Activated CD8-positive, alpha-beta T cell treated with anti-CD3 and anti-CD28 coated beads for 36 hours (primary cell): Measurements from ENCODE around the gene MFNG. TPM values are rescaled to one million over a fixed set of nuclear protein-coding genes. Genes with fewer than 3 reads are reported as not detected.

Experiments used
- ATAC-seq: fragments of 200-7000 bp; cut with Tn5 transposase; one replicate; pipeline ENCODE4 v1.10.0; 2021; ENCODE audit warnings: mild to moderate bottlenecking, moderate library complexity
- CTCF ChIA-PET: fragments of 350-600 bp; sonication (Branson Sonifier 250); formaldehyde crosslinking; loops from one replicate; lab custom pipeline; 2021; ENCODE audit warnings: antibody characterized with exemption; lab: Charles Lee
- POLR2A ChIA-PET: fragments of 350-600 bp; sonication (Branson Sonifier 250); formaldehyde crosslinking; loops from one replicate; lab custom pipeline; 2021; ENCODE audit warnings: antibody characterized with exemption; lab: Charles Lee
- DNase-seq: peaks from one replicate; pipeline ENCODE4 v3.0.0-alpha.2; 2020
- H3K27ac Mint-ChIP-seq: one replicate; pipeline ENCODE4 v1.8.0; 2021; ENCODE audit warnings: mild to moderate bottlenecking, mixed read lengths
- H3K27me3 Mint-ChIP-seq: one replicate; pipeline ENCODE4 v1.8.0; 2021; ENCODE audit warnings: mixed read lengths
- H3K36me3 Mint-ChIP-seq: one replicate; pipeline ENCODE4 v1.8.0; 2021; ENCODE audit warnings: low read depth, mixed read lengths
- H3K4me1 Mint-ChIP-seq: one replicate; pipeline ENCODE4 v1.8.0; 2021; ENCODE audit warnings: low read depth, mixed read lengths
- H3K4me3 Mint-ChIP-seq: one replicate; pipeline ENCODE4 v1.8.0; 2021; ENCODE audit warnings: mild to moderate bottlenecking, moderate library complexity, mixed read lengths
- H3K9me3 Mint-ChIP-seq: one replicate; pipeline ENCODE4 v1.8.0; 2021; ENCODE audit warnings: mixed read lengths
- CTCF ChIP-seq: fragments of 200-600 bp; IDR thresholded peaks from one replicate; pipeline ENCODE4 v1.8.0; 2022; ENCODE audit warnings: antibody characterized with exemption, mild to moderate bottlenecking
- intact Hi-C: fragments of 100-400 bp; cut with micrococcal nuclease; formaldehyde crosslinking; loops from one replicate; pipeline ENCODE4 v1.10.0; 2022
- total RNA-seq, 2 experiments: library from RNA; stranded (reverse); gene quantifications; one replicate each; pipeline ENCODE4 v1.2.3, GENCODE V29; 2021

MFNG gene
- total RNA-seq, 2 experiments from 2014 or later = 155 to 160 TPM

GRCh38 chr22:37497062-37497599, 10.9 kb upstream of the MFNG start:
- ChIA-PET CTCF (interaction anchor here (1.0 to 4.9 kb wide), 9 partner anchors 11 to 181 kb away, joined by 3 to 31 read pairs (median 4); partner anchors contain the start of gene MFNG), POLR2A (no interaction called here)
- Mint-ChIP-seq H3K4me3 (no peak overlapping the region), H3K27me3 (no peaks in the 10 kb centered on the region), H3K36me3 (no peaks in the 10 kb centered on the region), H3K9me3 (no peaks in the 10 kb centered on the region), H3K4me1 (peaks cover 24% of the 10 kb centered on the region), H3K27ac (no peak overlapping the region)
- intact Hi-C loops = no loop called here
- TF ChIP-seq CTCF = no peak
- no peak for ATAC-seq
- DNase-seq = no peak

DNA sequence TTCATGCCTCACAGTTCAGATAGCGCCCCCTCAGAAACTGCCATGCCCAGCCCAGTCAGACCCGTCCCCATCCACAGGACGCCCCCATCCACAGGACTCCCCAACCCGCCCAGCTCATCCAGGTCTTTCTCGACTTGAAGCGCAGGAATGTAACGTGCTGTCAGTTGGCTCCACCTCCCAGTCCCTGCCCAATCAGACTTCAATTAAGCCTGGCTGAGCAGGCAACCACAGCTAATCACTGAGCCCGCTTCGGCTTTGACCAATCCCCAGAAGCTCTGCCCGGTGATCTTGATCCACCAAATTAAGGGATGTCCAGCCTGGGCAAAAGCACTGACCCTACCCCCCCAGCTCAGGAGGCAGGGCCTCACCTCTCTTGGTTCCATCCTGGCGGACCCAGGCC, 10.5 kb upstream of the MFNG start:
- ChIA-PET CTCF (interaction anchor here (1.2 to 4.5 kb wide), 4 partner anchors 14 to 180 kb away, joined by 3 to 31 read pairs (median 10); no protein-coding TSS in a partner anchor), POLR2A (no interaction called here)
- no peak overlapping the region for H3K4me3 Mint-ChIP-seq
- H3K27ac Mint-ChIP-seq = no peak overlapping the region
- H3K27me3 Mint-ChIP-seq = no peaks in the 10 kb centered on the region
- peaks cover 20% of the 10 kb centered on the region for H3K4me1 Mint-ChIP-seq
- H3K36me3 Mint-ChIP-seq = no peaks in the 10 kb centered on the region
- no peaks in the 10 kb centered on the region for H3K9me3 Mint-ChIP-seq
- DNase-seq (no peak), ATAC-seq (no peak)
- intact Hi-C loops = no loop called here
- TF ChIP-seq CTCF = no peak

DNA sequence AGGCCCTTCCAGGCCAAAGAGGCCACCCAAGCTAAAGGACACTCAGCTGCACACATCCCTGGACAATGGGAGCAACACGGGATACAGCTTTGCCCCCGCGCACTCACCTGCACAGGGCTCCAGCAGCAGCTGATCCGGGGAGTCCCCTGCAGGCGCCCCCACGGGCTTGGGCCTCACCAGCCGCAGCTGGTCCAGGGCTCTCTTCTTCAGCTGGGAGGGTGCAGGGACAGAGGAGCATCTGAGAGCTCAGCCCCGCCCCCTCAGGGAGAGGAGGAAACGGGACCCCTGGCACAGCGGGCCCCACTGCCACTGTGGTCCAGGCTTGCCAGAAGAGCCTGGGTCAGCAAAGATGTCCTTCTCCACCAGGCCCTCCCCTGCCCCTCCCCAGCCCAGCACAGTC, 7.8 kb upstream of the MFNG start:
- Mint-ChIP-seq H3K36me3 (no peaks in the 10 kb centered on the region), H3K4me1 (peaks cover 21% of the 10 kb centered on the region), H3K27me3 (no peaks in the 10 kb centered on the region), H3K9me3 (no peaks in the 10 kb centered on the region), H3K27ac (no peak overlapping the region), H3K4me3 (no peak overlapping the region)
- no peak for TF ChIP-seq CTCF
- CTCF ChIA-PET = interaction anchor here (1.3 to 2.5 kb wide), 3 partner anchors 13 to 73 kb away, joined by 3 to 7 read pairs (median 7); no protein-coding TSS in a partner anchor
- DNase-seq = no peak
- POLR2A ChIA-PET = interaction anchor here (0.7 kb wide), 1 partner anchor 9 kb away, joined by 3 read pairs; no protein-coding TSS in a partner anchor
- no peak for ATAC-seq
- intact Hi-C loops = no loop called here

- ChIA-PET CTCF (interaction anchor here (0.6 to 2.5 kb wide), 9 partner anchors 13 to 188 kb away, joined by 3 to 7 read pairs (median 3); no protein-coding TSS in a partner anchor), POLR2A (no interaction called here)
- DNase-seq = peak; percentile 81
- intact Hi-C loops = no loop called here
- peak; percentile 60 for TF ChIP-seq CTCF
- Mint-ChIP-seq H3K4me1 (peaks cover 31% of the 10 kb centered on the region), H3K36me3 (no peaks in the 10 kb centered on the region), H3K27me3 (no peaks in the 10 kb centered on the region), H3K9me3 (no peaks in the 10 kb centered on the region), H3K27ac (no peak overlapping the region), H3K4me3 (no peak overlapping the region)
- peak; percentile 92 for ATAC-seq
These were observed 6.5 kb upstream of the MFNG start for GRCh38 chr22:37492428-37493344.
